ENCODE measurements around the gene MISP. TPM values are rescaled to one million over a fixed set of nuclear protein-coding genes. Genes with fewer than 3 reads are reported as not detected.

The MISP gene
- polyA plus RNA-seq, 3 donors from 2014 or later: not detected

DNA sequence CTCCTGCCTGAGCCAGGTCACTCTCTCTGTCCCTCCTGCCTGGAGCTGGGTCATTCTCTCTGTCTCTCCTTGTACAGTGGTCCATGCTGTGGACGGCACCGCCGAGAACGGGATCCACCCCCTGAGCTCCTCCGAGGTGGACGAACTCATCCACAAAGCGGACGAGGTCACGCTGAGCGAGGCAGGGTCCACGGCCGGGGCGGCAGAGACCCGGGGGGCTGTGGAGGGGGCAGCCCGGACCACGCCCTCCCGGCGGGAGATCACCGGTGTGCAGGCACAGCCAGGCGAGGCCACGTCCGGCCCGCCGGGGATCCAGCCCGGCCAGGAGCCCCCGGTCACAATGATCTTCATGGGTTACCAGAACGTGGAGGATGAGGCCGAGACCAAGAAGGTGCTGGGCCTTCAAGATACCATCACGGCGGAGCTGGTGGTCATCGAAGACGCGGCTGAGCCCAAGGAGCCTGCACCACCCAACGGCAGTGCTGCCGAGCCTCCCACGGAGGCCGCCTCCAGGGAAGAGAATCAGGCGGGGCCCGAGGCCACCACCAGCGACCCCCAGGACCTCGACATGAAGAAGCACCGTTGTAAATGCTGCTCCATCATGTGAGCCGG, 4.6 kb upstream of the MISP start:
- Mint-ChIP-seq H3K27me3 (ENCODE audit: low read depth in 3 of 3) (no peaks in the 10 kb centered on the region), H3K36me3 (no peaks in the 10 kb centered on the region), H3K27ac (no peak overlapping the region), H3K4me3 (no peak overlapping the region), H3K9me3 (peaks cover 0 to 2% (median 0%) of the 10 kb centered on the region in 6 donors), H3K4me1 (no peaks in the 10 kb centered on the region)
- no peak for DNase-seq

DNA sequence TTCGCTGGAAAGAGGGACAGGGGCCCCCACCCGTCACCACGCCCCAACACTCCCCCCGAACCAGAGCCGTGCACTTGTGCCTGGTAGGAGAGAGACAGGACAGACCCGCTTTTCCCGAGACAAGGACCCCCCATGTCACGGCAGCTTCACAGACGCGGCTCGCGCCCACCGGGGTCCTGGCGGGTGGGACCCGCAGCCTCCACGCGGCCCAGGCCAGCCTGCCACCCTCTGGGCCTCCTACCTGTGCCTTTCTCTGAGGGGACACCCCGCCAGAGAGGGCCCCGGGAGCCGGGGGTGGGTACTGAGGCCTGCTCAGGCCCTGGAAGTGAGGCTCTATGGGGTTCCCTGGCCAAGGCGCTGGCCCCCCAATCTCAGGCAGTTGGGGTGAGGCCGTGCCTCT, 4.0 kb upstream of the MISP start:
- H3K4me1 Mint-ChIP-seq: no peaks in the 10 kb centered on the region
- no peak for DNase-seq
- no peak overlapping the region for H3K27ac Mint-ChIP-seq
- no peaks in the 10 kb centered on the region for H3K27me3 Mint-ChIP-seq (ENCODE audit: low read depth in 3 of 3)
- H3K36me3 Mint-ChIP-seq: no peaks in the 10 kb centered on the region
- H3K9me3 Mint-ChIP-seq: peaks cover 0 to 2% (median 0%) of the 10 kb centered on the region in 6 donors
- H3K4me3 Mint-ChIP-seq: no peak overlapping the region

DNA sequence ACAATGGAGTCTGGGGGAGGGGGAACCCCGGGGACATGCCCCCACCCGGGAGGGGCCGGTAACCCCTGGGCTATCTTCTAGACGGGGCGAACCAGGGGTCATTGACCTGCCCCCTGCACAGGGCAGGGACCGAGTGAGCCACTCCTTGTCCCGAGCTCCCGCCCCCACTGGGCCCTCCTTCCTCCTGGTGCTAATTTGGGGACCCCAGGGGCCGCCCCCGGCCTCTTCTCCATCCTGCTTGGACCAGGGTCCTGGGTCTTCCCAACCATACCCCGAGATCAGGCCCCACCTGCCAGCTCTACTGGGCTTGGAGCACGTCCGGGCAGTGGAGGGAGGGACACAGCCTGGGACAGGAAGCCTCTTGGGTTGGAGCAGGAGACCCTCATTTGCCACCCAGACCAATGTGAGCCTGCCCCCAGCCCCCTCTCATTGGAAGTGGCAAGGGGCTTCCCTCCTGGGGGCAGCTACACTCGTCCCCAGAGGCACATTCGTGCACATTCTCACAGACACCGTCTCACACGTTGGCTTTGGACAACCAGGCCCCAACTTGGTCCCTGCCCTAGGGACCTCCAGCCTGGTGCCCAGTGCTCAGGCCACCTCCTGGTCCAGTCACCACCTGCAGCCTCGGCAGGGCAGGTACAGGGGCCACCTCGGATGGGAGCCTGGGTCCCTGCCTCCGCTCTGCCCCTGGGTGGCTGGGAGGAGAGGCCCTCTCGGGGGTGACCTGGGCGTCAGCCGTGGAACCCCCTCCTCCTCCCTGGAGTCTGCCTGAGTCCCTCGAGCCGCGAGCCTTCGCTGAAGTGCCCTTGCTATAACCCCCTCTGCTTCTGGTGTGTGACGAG, 3.3 kb upstream of the MISP start:
- no peaks in the 10 kb centered on the region for H3K36me3 Mint-ChIP-seq
- no peaks in the 10 kb centered on the region for H3K4me1 Mint-ChIP-seq
- no peaks in the 10 kb centered on the region for H3K27me3 Mint-ChIP-seq (ENCODE audit: low read depth in 3 of 3)
- H3K9me3 Mint-ChIP-seq: peaks cover 0 to 2% (median 0%) of the 10 kb centered on the region in 6 donors
- no peak for DNase-seq
- no peak overlapping the region for H3K27ac Mint-ChIP-seq
- no peak overlapping the region for H3K4me3 Mint-ChIP-seq

DNA sequence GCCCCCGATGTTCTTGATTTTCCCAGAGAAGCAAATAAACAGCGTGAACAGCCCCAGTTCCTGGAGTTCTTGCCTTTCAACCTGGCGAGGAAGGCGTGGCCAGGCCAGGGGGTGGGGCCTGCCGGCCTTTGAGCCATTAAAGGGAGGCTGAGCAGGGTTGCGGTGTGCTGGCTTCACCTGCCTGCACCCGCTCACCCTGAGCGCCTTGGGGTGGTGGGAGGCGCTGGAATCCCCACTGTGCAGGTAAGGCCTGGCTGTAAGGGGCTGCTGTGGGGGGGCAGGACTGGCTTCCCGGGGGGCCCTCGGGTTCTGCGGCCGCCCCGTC, 2.7 kb upstream of the MISP start:
- H3K4me1 Mint-ChIP-seq: no peaks in the 10 kb centered on the region
- H3K27ac Mint-ChIP-seq: no peak overlapping the region
- no peaks in the 10 kb centered on the region for H3K27me3 Mint-ChIP-seq (ENCODE audit: low read depth in 3 of 3)
- peaks cover 0 to 2% (median 0%) of the 10 kb centered on the region in 6 donors for H3K9me3 Mint-ChIP-seq
- no peak overlapping the region for H3K4me3 Mint-ChIP-seq
- no peaks in the 10 kb centered on the region for H3K36me3 Mint-ChIP-seq
- no peak for DNase-seq

DNA sequence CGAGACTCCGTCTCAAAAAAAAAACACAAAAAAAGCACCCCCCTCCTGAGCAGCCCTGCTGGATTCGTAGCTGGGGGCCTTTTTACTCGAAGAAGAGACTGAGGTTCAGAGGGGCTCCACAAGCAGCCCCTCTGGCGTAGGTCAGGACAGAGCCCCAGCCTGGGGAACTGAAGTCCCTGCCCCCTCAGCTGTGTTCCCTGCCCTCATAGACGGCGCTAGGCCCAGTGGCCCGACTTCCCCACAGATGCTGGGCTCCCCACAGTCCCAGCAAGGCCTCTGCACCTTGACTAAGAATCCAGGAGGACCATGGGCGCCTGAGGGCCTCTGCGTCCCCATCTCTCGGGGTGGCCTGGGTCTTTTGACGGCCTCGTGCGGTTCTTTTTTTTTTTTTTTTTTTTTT, 1.1 kb upstream of the MISP start:
- Mint-ChIP-seq H3K9me3 (no peaks in the 10 kb centered on the region), H3K36me3 (no peaks in the 10 kb centered on the region)

DNA sequence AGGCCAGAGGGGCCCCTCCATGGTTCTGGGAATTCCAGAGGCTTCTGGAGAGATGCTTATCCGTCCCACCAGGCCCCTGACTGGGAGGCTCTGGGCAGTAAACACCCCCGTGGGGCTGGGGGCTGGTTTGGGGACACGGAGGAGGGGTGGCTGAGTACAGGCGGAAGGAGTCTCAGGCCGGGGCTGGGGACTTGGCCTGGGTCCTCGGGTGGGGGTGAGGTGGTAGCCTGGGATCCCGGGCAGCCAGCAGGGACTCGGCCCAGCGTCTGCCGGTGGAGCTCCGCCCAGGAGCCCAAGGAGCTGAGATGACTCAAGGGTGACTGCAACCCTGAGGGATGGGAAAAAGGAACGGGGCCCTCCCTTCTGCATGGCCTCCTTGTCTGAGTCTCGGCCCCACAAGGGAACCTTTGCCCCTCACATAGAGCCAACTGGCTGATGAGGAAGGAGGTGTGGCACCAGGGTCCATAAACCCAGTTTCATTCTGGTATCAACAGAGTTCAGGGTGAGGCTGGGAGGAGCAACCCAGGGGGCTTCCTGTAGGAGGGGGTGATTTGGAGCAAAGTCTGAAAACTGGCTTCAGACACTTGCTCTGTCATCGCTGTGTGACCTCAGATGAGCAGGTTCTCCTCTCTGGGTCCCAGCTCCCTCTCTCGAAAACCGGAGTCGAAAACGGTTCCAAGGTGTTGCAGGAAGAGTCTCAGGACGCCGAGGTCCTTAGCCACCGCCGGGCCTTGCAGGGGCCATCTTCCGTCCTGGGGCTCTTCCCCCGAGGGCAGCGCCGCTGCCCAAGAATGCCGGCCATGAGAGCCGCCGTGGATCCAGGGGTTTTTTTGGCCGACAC, 809 bp downstream of the MISP start:
- Mint-ChIP-seq H3K4me3 (no peak overlapping the region), H3K4me1 (no peaks in the 10 kb centered on the region), H3K27me3 (ENCODE audit: low read depth in 3 of 3) (peaks cover 0 to 2% (median 0%) of the 10 kb centered on the region in 3 donors), H3K36me3 (no peaks in the 10 kb centered on the region), H3K27ac (no peak overlapping the region), H3K9me3 (no peaks in the 10 kb centered on the region)
- no peak for DNase-seq

More for the DNA sequence above, 1.1 kb upstream of the MISP start:
- Mint-ChIP-seq H3K4me1 (no peaks in the 10 kb centered on the region), H3K27ac (no peak overlapping the region), H3K27me3 (ENCODE audit: low read depth in 3 of 3) (no peaks in the 10 kb centered on the region), H3K4me3 (no peak overlapping the region)
- no peak for DNase-seq

DNA sequence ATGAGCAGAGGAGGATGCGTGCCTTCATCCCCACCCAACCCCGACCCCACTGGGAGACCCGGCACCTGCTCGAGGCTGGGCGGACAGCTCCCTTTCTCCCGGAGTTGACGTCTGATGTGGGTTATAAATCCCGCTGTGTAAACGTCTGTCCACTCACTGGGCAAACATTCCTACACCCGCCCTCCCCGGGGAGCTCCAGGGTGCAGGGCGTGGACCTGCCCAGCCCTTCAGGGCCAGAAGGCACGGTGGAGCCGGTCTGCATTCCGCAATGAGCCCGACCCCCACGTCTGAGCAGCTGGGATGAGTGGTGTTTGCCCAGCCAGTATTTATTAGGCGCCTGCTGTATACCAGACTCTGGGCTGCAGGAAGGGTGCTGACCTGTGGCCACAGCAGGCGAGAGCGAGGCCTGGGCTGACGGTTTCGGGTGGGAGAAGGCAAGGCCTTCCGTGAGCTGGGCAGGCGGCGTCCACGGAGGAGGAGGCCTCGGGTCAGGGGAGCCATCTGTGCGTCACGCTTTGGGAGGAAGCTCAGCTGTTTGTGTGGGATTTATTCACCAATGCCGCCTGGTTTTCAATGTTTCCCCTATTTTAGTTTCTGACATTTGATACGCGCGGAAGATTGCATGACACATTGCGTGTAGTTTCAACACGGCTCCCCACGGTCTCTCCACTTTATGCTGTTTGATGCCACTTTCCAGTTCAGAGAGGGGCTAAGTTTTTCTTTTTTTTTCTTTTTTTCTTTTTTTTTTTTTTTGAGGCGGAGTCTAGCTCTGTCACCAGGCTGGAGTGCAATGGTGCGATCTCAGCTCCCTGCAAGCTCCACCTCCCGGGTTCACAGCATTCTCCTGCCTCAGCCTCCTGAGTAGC, 2.0 kb downstream of the MISP start:
- H3K36me3 Mint-ChIP-seq: no peaks in the 10 kb centered on the region
- no peak overlapping the region for H3K27ac Mint-ChIP-seq
- no peaks in the 10 kb centered on the region for H3K9me3 Mint-ChIP-seq
- peaks cover 0 to 2% (median 0%) of the 10 kb centered on the region in 3 donors for H3K27me3 Mint-ChIP-seq (ENCODE audit: low read depth in 3 of 3)
- no peak overlapping the region for H3K4me3 Mint-ChIP-seq
- DNase-seq: no peak
- no peaks in the 10 kb centered on the region for H3K4me1 Mint-ChIP-seq

DNA sequence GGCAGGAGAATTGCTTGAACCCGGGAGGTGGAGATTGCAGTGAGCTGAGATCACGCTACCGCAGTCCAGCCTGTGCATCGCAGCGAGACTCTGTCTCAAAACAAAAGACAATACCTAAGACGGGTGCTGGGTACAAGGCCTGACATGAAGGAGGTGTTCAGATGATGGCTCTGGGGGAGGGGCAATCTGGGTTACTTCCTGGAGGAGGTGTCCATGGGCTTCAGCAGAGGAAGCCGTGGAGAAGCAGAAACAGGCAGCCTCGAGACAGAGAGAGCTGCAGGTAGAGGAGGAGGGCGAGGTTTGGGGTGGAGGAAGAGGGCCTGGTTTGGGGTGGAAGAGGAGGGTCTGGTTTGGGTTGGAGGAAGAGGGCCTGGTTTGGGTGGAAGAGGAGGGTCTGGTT, 3.6 kb downstream of the MISP start:
- no peak overlapping the region for H3K4me3 Mint-ChIP-seq
- no peak overlapping the region for H3K27ac Mint-ChIP-seq
- peaks cover 0 to 4% (median 1%) of the 10 kb centered on the region in 6 donors for H3K9me3 Mint-ChIP-seq
- H3K36me3 Mint-ChIP-seq: no peaks in the 10 kb centered on the region
- no peak for DNase-seq
- H3K4me1 Mint-ChIP-seq: no peaks in the 10 kb centered on the region
- peaks cover 0 to 2% (median 2%) of the 10 kb centered on the region in 3 donors for H3K27me3 Mint-ChIP-seq (ENCODE audit: low read depth in 3 of 3)

DNA sequence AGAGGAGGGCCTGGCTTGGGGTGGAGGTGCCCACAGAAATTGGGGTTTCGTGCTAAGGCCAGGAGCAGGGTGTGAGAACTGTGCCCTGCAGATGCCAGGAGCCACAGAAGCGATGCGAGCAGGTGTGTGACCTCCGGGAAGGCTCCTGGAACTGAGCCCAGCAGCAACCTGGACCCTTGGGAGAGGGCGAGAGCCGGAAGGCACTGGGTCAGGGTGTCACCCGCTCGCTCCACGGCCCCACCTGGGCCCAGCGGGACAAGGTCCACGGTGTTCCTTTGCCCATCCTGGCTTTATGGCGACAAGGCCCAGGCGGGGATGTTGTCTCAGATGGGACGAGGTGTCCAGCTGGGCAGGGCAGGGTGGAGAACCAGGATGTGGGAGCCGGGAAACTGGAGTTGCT, 4.2 kb downstream of the MISP start:
- peaks cover 0 to 2% (median 2%) of the 10 kb centered on the region in 3 donors for H3K27me3 Mint-ChIP-seq (ENCODE audit: low read depth in 3 of 3)
- no peaks in the 10 kb centered on the region for H3K36me3 Mint-ChIP-seq
- H3K27ac Mint-ChIP-seq: no peak overlapping the region
- peaks cover 0 to 5% (median 3%) of the 10 kb centered on the region in 6 donors for H3K9me3 Mint-ChIP-seq
- H3K4me3 Mint-ChIP-seq: no peak overlapping the region
- no peaks in the 10 kb centered on the region for H3K4me1 Mint-ChIP-seq
- DNase-seq: no peak

DNA sequence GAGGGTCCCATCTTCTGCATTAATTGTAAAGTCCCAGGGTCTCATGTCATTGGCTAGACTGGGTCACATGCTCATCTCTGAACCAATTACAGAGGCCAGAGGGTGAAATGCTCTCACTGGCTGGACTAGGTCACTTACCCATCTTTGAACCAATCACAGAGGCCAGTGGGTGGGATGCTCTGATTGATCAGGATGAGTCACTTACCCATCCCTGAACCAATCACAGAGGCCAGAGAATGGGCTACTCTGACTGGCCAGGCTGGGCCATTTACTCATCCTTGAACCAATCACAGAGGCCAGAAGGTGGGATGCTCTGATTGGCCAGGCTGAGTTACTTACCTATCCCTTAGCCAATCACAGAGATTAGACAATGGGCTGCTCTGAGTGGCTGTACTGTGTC, 5.3 kb downstream of the MISP start:
- H3K27ac Mint-ChIP-seq: no peak overlapping the region
- no peaks in the 10 kb centered on the region for H3K36me3 Mint-ChIP-seq
- no peaks in the 10 kb centered on the region for H3K4me1 Mint-ChIP-seq
- H3K9me3 Mint-ChIP-seq: peaks cover 0 to 5% (median 3%) of the 10 kb centered on the region in 6 donors
- H3K4me3 Mint-ChIP-seq: no peak overlapping the region
- DNase-seq: no peak
- peaks cover 0 to 2% (median 2%) of the 10 kb centered on the region in 3 donors for H3K27me3 Mint-ChIP-seq (ENCODE audit: low read depth in 3 of 3)

DNA sequence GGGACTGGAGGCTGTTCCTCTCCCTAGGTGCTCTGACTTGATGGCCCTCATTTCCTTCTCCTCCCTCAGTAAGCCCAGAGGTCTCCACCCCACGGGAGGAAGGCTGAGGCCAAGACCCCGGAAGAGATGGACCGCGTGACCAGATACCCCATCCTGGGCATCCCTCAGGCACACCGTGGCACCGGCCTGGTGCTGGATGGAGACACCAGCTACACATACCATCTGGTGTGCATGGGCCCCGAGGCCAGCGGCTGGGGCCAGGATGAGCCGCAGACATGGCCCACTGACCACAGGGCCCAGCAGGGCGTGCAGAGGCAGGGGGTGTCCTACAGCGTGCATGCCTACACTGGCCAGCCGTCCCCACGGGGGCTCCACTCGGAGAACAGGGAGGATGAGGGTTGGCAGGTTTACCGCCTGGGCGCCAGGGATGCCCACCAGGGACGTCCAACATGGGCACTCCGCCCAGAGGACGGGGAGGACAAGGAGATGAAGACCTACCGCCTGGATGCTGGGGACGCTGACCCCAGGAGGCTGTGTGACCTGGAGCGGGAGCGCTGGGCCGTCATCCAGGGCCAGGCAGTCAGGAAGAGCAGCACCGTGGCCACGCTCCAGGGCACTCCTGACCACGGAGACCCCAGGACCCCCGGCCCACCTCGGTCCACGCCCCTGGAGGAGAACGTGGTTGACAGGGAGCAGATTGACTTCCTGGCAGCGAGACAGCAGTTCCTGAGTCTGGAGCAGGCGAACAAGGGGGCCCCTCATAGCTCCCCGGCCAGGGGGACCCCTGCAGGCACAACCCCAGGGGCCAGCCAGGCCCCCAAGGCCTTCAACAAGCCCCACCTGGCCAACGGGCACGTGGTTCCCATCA, 6.1 kb downstream of the MISP start:
- Mint-ChIP-seq H3K27me3 (ENCODE audit: low read depth in 3 of 3) (peaks cover 1 to 2% (median 2%) of the 10 kb centered on the region in 3 donors), H3K27ac (no peak overlapping the region), H3K9me3 (peaks cover 0 to 5% (median 3%) of the 10 kb centered on the region in 6 donors), H3K4me3 (no peak overlapping the region), H3K36me3 (no peaks in the 10 kb centered on the region), H3K4me1 (no peaks in the 10 kb centered on the region)
- DNase-seq: no peak

DNA sequence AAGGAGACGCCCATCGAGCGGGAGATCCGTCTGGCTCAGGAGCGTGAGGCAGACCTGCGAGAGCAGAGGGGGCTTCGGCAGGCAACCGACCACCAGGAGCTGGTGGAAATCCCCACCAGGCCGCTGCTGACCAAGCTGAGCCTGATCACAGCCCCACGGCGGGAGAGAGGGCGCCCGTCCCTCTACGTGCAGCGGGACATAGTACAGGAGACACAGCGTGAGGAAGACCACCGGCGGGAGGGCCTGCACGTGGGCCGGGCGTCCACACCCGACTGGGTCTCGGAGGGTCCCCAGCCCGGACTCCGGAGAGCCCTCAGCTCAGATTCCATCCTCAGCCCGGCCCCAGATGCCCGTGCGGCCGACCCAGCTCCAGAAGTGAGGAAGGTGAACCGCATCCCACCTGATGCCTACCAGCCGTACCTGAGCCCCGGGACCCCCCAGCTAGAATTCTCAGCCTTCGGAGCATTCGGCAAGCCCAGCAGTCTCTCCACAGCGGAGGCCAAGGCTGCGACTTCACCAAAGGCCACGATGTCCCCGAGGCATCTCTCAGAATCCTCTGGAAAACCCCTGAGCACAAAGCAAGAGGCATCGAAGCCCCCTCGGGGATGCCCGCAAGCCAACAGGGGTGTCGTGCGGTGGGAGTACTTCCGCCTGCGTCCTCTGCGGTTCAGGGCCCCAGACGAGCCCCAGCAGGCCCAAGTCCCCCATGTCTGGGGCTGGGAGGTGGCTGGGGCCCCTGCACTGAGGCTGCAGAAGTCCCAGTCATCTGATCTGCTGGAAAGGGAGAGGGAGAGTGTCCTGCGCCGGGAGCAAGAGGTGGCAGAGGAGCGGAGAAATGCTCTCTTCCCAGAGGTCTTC, 7.1 kb downstream of the MISP start:
- Mint-ChIP-seq H3K36me3 (no peaks in the 10 kb centered on the region), H3K4me1 (no peaks in the 10 kb centered on the region), H3K9me3 (peaks cover 0 to 5% (median 3%) of the 10 kb centered on the region in 6 donors), H3K27me3 (ENCODE audit: low read depth in 3 of 3) (peaks cover 1 to 2% (median 2%) of the 10 kb centered on the region in 3 donors), H3K27ac (no peak overlapping the region), H3K4me3 (no peak overlapping the region)
- no peak for DNase-seq

Data from immature natural killer cell (primary cell).